SK-N-SH (cell line): ENCODE data around the gene MLLT3. TPM values are rescaled to one million over a fixed set of nuclear protein-coding genes. Genes with fewer than 3 reads are reported as not detected.

Source experiments
- CTCF ChIA-PET: fragments of 300-600, 350-600 bp; formaldehyde crosslinking; extraction: SDS; loops from one replicate; lab custom pipeline; 2021; lab: Yijun Ruan, JAX
- POLR2A ChIA-PET: fragments of 350-600 bp; sonication (Branson Sonifier 250); formaldehyde crosslinking; extraction: SDS; loops from one replicate; lab custom pipeline; 2020; ENCODE audit warnings: antibody characterized with exemption, inconsistent platforms; lab: Yijun Ruan, JAX
- DNase-seq: peaks from one replicate; pipeline ENCODE4 v3.0.0; 2012
- H2AFZ ChIP-seq: fragments of 200-600 bp; sonication (generic); 2 replicates; pipeline ENCODE4 v1.8.1; 2016; ENCODE audit warnings: antibody characterized with exemption, mild to moderate bottlenecking, low read depth
- H3F3A ChIP-seq: fragments of 200-600 bp; sonication (generic); replicated peaks from 2 replicates; pipeline ENCODE3; 2016; ENCODE audit warnings: antibody characterized with exemption, mild to moderate bottlenecking; ENCODE audit not compliant: insufficient read depth
- H3K27ac ChIP-seq, 2 experiments: fragments of 200-500 bp in 1 of 2; fragments of 200-600 bp in 1 of 2; sonication (Bioruptor generic) in 1 of 2; sonication (generic), shearing (Covaris generic) in 1 of 2; 2 replicates each; pipeline versions ENCODE4 v1.5.1 to v1.6.1; 2014 to 2016; ENCODE audit warnings: low read depth in 2 of 2, inconsistent platforms in 1 of 2, low read length in 1 of 2, mild to moderate bottlenecking in 1 of 2, mixed read lengths in 1 of 2
- H3K27me3 ChIP-seq: fragments of 200-600 bp; sonication (generic), shearing (Covaris generic); 2 replicates; pipeline ENCODE4 v1.6.1; 2016; ENCODE audit warnings: mixed run types; ENCODE audit not compliant: insufficient read depth
- H3K36me3 ChIP-seq, 2 experiments: fragments of 200-500 bp in 1 of 2; fragments of 200-600 bp in 1 of 2; sonication (Bioruptor generic) in 1 of 2; sonication (generic) in 1 of 2; replicated peaks in 1 of 2; 2 replicates each; pipeline versions ENCODE3 to v1.5.1; 2014 to 2016; ENCODE audit warnings: low read length in 1 of 2, mild to moderate bottlenecking in 1 of 2; ENCODE audit not compliant: insufficient read depth in 2 of 2, control insufficient read depth in 1 of 2
- H3K4me1 ChIP-seq, 2 experiments: fragments of 200-500 bp in 1 of 2; fragments of 200-600 bp in 1 of 2; sonication (Bioruptor generic) in 1 of 2; sonication (generic), shearing (Covaris generic) in 1 of 2; 2 replicates each; pipeline versions ENCODE4 v1.5.1 to v1.6.1; 2014 to 2016; ENCODE audit warnings: low read depth in 1 of 2, low read length in 1 of 2, mixed run types in 1 of 2; ENCODE audit not compliant: insufficient read depth in 2 of 2, control insufficient read depth in 1 of 2
- H3K4me2 ChIP-seq: fragments of 200-600 bp; sonication (generic), shearing (Covaris generic); 2 replicates; pipeline ENCODE4 v1.6.1; 2017; ENCODE audit warnings: mixed run types
- H3K4me3 ChIP-seq, 2 experiments: fragments of 200-500 bp in 1 of 2; fragments of 200-600 bp in 1 of 2; sonication (Bioruptor generic) in 1 of 2; sonication (generic), shearing (Covaris generic) in 1 of 2; 2 replicates each; pipeline versions ENCODE4 v1.5.1 to v1.8.1; 2014 to 2016; ENCODE audit warnings: low read depth in 2 of 2, inconsistent platforms in 1 of 2, low read length in 1 of 2, mild to moderate bottlenecking in 1 of 2, mixed read lengths in 1 of 2, moderate library complexity in 1 of 2
- H3K79me2 ChIP-seq: fragments of 200-600 bp; sonication (generic); 2 replicates; pipeline ENCODE4 v1.8.1; 2017; ENCODE audit warnings: mild to moderate bottlenecking; ENCODE audit not compliant: insufficient read depth
- H3K9ac ChIP-seq: fragments of 200-600 bp; sonication (generic); 2 replicates; pipeline ENCODE4 v1.6.1; 2017; ENCODE audit warnings: mixed run types
- H3K9me2 ChIP-seq: fragments of 200-600 bp; sonication (generic); 2 replicates; pipeline ENCODE4 v1.6.1; 2017; ENCODE audit warnings: mixed run types
- H3K9me3 ChIP-seq: fragments of 200-600 bp; sonication (generic); 2 replicates; pipeline ENCODE4 v1.6.1; 2017; ENCODE audit warnings: mixed run types, mild to moderate bottlenecking, moderate library complexity
- H4K20me1 ChIP-seq: fragments of 200-600 bp; sonication (generic); 2 replicates; pipeline ENCODE4 v1.6.1; 2017; ENCODE audit warnings: mild to moderate bottlenecking, mixed run types; ENCODE audit not compliant: insufficient read depth
- CHD2 ChIP-seq: fragments of 150-350 bp; IDR thresholded peaks from 2 replicates; pipeline ENCODE4 v1.6.1; 2018; ENCODE audit warnings: low read length; ENCODE audit not compliant: partially characterized antibody
- JUND ChIP-seq: IDR thresholded peaks from 2 replicates; pipeline ENCODE4 v1.4.0; 2012
- MAX ChIP-seq: IDR thresholded peaks from 2 replicates; pipeline ENCODE4 v1.4.0; 2012; ENCODE audit warnings: low read depth
- MEF2A ChIP-seq: IDR thresholded peaks from 2 replicates; pipeline ENCODE4 v1.4.0; 2012; ENCODE audit warnings: low read depth, borderline replicate concordance
- NRF1 ChIP-seq: IDR thresholded peaks from 2 replicates; pipeline ENCODE4 v1.6.1; 2012; ENCODE audit warnings: low read depth, mild to moderate bottlenecking, low read length
- PBX3 ChIP-seq: IDR thresholded peaks from 2 replicates; pipeline ENCODE4; 2012
- REST ChIP-seq: IDR thresholded peaks from 2 replicates; pipeline ENCODE4 v1.6.1; 2012; ENCODE audit warnings: mild to moderate bottlenecking, low read depth, low read length, moderate library complexity
- RFX5 ChIP-seq: IDR thresholded peaks from 2 replicates; pipeline ENCODE4 v1.6.1; 2012; ENCODE audit warnings: mild to moderate bottlenecking, improper control_type of control experiment, low read length
- ZBTB33 ChIP-seq: IDR thresholded peaks from 2 replicates; pipeline ENCODE4 v1.4.0; 2012; ENCODE audit warnings: low read depth, borderline replicate concordance
- WGBS: methylation state at CpG from one replicate; pipeline ENCODE4 v1.1.6; 2017; ENCODE audit warnings: low lambda C conversion rate; 5-methylcytosine and 5-hydroxymethylcytosine counted together
- polyA plus RNA-seq, 3 experiments: library from polyadenylated mRNA; depleted of rRNA; stranded (reverse); fragments of >200 nt; gene quantifications; 2 replicates each; pipeline ENCODE4 v1.2.3, GENCODE V29; 2012

The MLLT3 gene
- polyA plus RNA-seq, 1 of the 3 experiments (the other 2 are of a cell fraction): 3.9 TPM

GRCh38 chr9:20428976-20429375, 193.3 kb downstream of the MLLT3 start (continued):
- TF ChIP-seq CHD2 (no peak), NRF1 (no peak), PBX3 (no peak)

- Histone ChIP-seq H4K20me1 (no peaks in the 10 kb centered on the region), H3F3A (no peaks in the 10 kb centered on the region), H3K4me1 (no peaks in the 10 kb centered on the region), H3K4me2 (no peak overlapping the region), H3K27me3 (no peaks in the 10 kb centered on the region), H3K27ac (no peak overlapping the region), H3K9me3 (no peaks in the 10 kb centered on the region), H3K9me2 (no peaks in the 10 kb centered on the region), H3K36me3 (no peaks in the 10 kb centered on the region), H3K9ac (no peak overlapping the region), H3K79me2 (no peaks in the 10 kb centered on the region)
- DNase-seq: no peak
- no peak for TF ChIP-seq MEF2A
- TF ChIP-seq ZBTB33: no peak
- no peak for TF ChIP-seq REST
- TF ChIP-seq MAX: no peak
- TF ChIP-seq JUND: no peak
- no peak for TF ChIP-seq RFX5
- TF ChIP-seq, all 33 proteins: peak for 0
- Histone ChIP-seq H2AFZ (no peak overlapping the region), H3K4me3 (no peak overlapping the region)
- ChIA-PET POLR2A (interaction anchor here (0.6 kb wide), 1 partner anchor 238 kb away, joined by 3 read pairs; no protein-coding TSS in a partner anchor), CTCF (no interaction called here)
- WGBS: 90% methylated on average over 1 of the region's 1 CpG
Observed at GRCh38 chr9:20427359-20427758, 194.9 kb downstream of the MLLT3 start.
